MG63 (cell line): Measurements from ENCODE around the gene RAB12. TPM values are rescaled to one million over a fixed set of nuclear protein-coding genes. Genes with fewer than 3 reads are reported as not detected.
A peak's percentile ranks its signal among the peaks of the same experiment; 100 is the strongest.
"Not testable (repeated sequence)": the region's sequence is repeated elsewhere in the genome, so short reads cannot be mapped to it uniquely, and the experiment has no call there.

ENCODE experiments used
- DNase-seq: peaks from one replicate; pipeline ENCODE4 v3.0.0-alpha.2; 2020
- H3K27me3 ChIP-seq: fragments of 250-450 bp; sonication (Bioruptor Pico); 2 replicates; pipeline ENCODE4 v1.5.1; 2020; ENCODE audit warnings: mild to moderate bottlenecking, moderate library complexity
- H3K36me3 ChIP-seq: fragments of 250-450 bp; sonication (Bioruptor Pico); 2 replicates; pipeline ENCODE4 v1.5.1; 2020; ENCODE audit warnings: mild to moderate bottlenecking, moderate library complexity
- H3K4me3 ChIP-seq: fragments of 250-450 bp; sonication (Bioruptor Pico); 2 replicates; pipeline ENCODE4 v1.5.1; 2020; ENCODE audit warnings: mild to moderate bottlenecking, moderate library complexity
- H3K9me3 ChIP-seq: fragments of 250-450 bp; sonication (Bioruptor Pico); 2 replicates; pipeline ENCODE4 v1.5.1; 2020; ENCODE audit warnings: mild to moderate bottlenecking, moderate library complexity
- total RNA-seq: library from RNA; depleted of rRNA; stranded (reverse); fragments of >200 nt; shearing (Covaris generic); gene quantifications from 2 replicates; pipeline ENCODE4 v1.2.3, GENCODE V29; 2014; ENCODE audit warnings: low replicate concordance

RAB12 gene
- total RNA-seq, 1 experiment from 2014 or later: 79.5 TPM

DNA sequence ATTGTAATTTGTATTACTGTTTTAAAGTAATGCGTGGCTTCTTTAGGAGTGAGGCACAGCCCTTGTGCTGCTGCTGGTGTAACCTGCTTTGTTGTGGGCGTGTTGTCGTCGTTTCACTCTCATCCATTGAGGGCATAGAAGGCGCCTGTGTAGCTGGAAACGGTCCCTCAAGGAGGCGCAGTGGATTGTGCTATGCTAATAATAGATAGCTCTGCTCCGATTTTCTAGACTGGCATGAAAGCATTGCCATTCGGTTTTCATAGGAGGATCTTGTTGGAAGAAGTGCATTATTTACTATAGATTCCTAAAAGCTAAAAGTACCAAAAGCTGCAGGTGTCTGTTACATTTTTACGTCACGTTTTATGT, 17.9 kb downstream of the RAB12 start:
- Histone ChIP-seq H3K9me3 (no peaks in the 10 kb centered on the region), H3K4me3 (no peak overlapping the region), H3K27me3 (no peaks in the 10 kb centered on the region), H3K36me3 (peaks cover 40% of the 10 kb centered on the region)
- no peak for DNase-seq

DNA sequence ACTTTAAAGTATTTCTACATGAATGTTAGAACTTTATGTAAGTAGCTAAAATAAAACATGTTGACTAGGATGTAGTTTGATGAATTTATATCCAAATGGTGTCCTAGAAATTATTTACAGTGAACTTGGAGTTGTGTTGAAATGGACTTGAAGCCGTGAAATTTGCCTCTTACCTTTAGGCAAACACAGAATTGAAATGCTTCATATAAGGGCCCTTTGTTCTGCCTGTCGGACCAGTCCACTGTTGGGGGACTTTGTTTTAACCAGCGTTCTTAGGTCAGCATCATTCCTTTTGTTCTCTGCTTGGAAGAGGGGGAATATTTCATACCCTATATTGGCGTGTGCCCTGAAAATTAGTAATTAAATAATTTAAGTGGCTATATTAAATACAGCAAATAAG, 18.3 kb downstream of the RAB12 start:
- DNase-seq: no peak
- H3K27me3 ChIP-seq: no peaks in the 10 kb centered on the region

DNA sequence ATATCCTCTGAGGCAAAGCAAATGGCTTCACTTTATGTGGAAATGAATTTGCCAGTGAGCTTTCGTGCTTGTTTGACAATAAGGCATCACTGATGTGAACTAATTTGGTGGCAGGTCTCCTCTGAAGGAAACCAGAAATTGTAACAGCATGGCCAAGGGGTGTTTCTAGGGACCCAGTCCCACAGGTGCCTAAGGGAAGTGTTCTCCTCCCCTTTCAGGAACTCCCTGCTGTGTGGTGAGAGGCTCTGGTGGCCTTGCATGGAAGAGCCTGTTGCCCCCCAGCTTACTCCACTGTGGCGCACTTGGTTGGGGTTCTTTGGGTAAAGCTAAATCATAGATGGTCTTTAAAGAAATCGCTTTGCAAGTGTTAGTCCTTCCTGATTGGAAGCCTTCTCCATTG, 20.4 kb downstream of the RAB12 start:
- Histone ChIP-seq H3K27me3 (no peaks in the 10 kb centered on the region), H3K9me3 (no peaks in the 10 kb centered on the region), H3K4me3 (no peak overlapping the region), H3K36me3 (peaks cover 57% of the 10 kb centered on the region)
- DNase-seq: no peak

More for the DNA sequence above, 18.3 kb downstream of the RAB12 start:
- peaks cover 44% of the 10 kb centered on the region for H3K36me3 ChIP-seq
- no peak overlapping the region for H3K4me3 ChIP-seq
- H3K9me3 ChIP-seq: no peaks in the 10 kb centered on the region

DNA sequence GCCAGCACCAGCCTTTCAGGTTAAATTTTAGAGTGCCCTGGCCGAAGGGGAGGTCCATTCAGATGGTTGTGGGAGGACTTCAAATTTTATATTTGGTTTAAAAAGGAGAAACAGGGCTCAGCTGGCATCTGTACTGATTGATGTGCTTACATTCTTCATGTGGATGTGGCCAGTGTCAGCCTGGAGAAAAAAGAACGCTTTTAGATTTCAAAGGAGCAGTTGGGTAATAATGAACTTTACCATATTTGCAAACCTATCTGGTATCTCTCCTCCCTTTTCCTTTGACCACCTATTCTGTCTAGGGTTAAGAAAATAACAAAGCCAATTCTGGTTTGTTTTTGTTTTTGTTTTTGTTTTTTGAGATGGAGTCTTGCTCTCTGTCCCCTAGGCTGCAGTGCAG, 21.3 kb downstream of the RAB12 start:
- DNase-seq: no peak
- Histone ChIP-seq H3K27me3 (no peaks in the 10 kb centered on the region), H3K9me3 (no peaks in the 10 kb centered on the region), H3K4me3 (no peak overlapping the region), H3K36me3 (peaks cover 57% of the 10 kb centered on the region)

DNA sequence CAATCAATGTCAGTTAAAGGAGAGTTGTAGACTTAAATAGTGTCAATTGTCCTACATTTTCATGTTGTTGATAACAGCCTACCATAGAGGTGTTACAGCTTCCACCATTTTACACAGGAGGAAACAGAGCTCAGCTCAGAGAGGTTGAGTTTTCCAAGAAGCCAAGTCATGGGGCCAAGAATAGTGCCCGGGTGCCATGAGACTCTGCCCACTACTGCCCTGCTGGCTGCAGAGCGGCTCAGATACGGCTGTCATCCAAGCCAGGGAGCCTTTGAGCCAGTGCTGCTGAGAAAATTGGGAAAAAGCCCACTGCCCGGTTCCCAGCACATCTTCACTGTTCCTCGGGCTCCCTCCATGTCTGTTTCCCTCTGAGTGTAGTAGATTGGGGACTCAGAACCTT, 22.0 kb downstream of the RAB12 start:
- no peaks in the 10 kb centered on the region for H3K27me3 ChIP-seq
- no peaks in the 10 kb centered on the region for H3K9me3 ChIP-seq
- no peak for DNase-seq
- no peak overlapping the region for H3K4me3 ChIP-seq
- H3K36me3 ChIP-seq: peaks cover 60% of the 10 kb centered on the region

DNA sequence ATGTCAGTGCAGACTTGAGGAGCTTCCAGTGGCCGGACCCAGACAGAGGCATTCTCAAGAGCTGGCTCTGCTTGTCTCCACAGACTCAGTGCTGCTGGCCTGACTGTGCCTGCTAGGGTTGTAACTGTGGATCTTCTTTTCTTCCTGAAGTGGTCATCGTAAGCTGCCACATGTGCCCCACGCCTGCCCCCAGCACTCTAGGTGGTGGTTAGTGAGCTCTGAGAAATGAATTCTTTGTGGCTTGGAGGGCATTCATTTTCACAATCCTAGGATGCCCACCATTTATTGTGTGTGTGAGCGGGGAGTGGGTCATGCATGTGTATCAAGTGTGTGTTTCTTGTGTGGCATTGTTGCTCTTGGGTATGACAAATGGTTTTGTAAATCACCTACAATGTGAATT, 23.1 kb downstream of the RAB12 start:
- no peaks in the 10 kb centered on the region for H3K27me3 ChIP-seq
- no peak for DNase-seq
- H3K4me3 ChIP-seq: no peak overlapping the region
- H3K9me3 ChIP-seq: no peaks in the 10 kb centered on the region
- H3K36me3 ChIP-seq: peaks cover 64% of the 10 kb centered on the region

DNA sequence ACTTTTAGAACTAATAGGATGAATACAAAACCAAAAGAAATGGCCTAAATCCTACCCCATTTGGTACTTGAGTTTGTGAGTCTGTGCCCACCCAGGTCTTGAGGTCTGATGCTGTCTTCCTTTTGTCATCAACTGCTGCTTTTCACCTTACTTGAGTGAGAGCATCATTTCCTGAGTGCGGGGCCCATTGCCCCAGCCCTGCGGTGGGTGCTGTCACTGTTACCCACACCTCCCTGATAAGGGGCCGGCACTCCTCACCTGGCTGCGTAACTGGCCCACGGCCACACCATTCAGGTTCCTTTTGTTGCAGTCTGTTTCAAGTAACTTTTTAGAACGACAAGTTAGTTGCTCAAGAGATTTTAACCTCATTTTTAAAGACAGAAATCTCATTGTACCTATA, 25.3 kb downstream of the RAB12 start:
- Histone ChIP-seq H3K36me3 (peaks cover 69% of the 10 kb centered on the region), H3K27me3 (no peaks in the 10 kb centered on the region), H3K4me3 (no peak overlapping the region), H3K9me3 (no peaks in the 10 kb centered on the region)
- no peak for DNase-seq

DNA sequence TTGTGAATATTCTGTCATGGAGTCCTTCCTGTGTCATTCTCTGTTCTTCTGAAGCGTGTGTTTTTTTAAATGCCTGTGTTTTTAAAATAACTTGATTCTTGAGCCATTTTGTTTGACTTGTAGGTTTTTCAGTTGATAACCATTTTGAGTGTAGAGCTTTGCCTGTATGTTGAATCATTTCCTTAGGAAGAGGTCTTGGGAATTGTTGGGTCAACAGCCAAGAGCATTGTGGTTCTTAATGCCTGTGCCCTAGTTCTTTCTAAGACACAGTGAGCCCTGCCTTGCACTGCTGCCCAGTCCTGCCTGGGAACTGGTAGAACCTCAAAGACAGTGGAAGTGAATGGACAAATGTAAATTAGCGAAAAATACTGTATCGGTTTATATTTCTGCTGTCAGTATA, 25.9 kb downstream of the RAB12 start:
- DNase-seq: no peak
- H3K27me3 ChIP-seq: no peaks in the 10 kb centered on the region
- H3K4me3 ChIP-seq: no peak overlapping the region
- H3K36me3 ChIP-seq: peaks cover 69% of the 10 kb centered on the region
- H3K9me3 ChIP-seq: no peaks in the 10 kb centered on the region

DNA sequence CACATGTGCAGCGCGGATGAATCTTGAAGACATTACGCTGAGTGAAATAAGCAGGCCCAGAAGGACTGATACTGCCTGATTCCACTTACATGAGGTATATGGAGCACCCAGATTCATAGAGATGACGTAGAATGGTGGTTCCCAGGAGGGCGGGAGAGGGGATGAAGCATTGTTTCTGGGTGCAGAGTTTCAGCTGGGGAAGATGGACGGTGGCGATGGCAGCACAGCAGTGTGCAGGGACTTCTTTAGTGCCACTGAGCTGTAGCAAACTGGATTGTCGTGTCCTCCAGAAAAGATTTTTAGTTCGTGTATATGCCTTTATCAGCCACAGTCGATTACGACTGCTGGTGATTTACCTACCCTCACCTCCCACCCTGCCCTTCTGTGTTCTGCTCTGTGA, 30.5 kb downstream of the RAB12 start:
- H3K4me3 ChIP-seq: no peak overlapping the region
- no peak for DNase-seq
- H3K9me3 ChIP-seq: no peaks in the 10 kb centered on the region
- H3K36me3 ChIP-seq: peaks cover 42% of the 10 kb centered on the region
- no peaks in the 10 kb centered on the region for H3K27me3 ChIP-seq

DNA sequence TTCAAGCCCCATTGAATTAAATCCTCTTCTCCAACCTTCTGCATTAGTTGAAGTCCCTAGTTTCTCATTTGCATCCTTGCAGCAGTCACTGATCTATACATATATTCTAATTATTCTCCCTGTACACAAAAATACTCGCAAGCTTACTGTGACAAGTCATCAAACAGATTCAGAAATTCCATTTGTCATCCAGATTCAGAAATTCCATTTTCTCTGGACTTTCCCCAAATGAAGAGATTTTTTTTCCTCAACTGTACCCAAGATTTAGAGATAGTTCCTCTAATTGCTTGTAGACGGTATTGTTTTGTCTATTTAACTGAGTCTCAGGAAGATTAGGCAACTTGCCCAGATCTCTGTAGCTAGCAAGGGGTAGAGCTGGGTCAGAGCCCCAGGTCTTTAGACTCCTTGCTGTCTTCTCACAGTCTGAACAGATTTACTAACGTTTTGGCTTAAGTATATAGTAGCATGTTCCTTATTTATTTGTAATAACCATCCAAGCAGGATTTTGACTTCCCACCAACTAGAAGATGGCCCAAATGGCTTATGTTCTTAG, 34.2 kb downstream of the RAB12 start:
- no peak overlapping the region for H3K4me3 ChIP-seq
- no peaks in the 10 kb centered on the region for H3K27me3 ChIP-seq
- peaks cover 12% of the 10 kb centered on the region for H3K36me3 ChIP-seq
- no peak for DNase-seq
- no peaks in the 10 kb centered on the region for H3K9me3 ChIP-seq

DNA sequence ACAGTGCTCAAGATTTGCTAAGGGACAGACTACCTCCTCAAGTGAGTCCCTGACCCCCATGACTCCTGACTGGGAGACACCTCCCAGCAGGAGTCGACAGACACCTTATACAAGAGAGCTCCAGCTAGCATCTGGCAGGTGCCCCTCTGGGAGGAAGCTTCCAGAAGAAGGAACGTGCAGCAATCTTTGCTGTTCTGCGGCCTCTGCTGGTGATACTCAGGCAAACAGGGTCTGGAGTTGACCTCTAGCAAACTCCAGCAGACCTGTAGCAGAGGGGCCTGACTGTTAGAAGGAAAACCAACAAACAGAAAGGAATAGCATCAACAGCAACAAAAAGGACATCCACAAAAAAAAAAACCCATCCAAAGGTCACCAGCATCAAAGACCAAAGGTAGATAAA, 38.1 kb downstream of the RAB12 start:
- H3K36me3 ChIP-seq, H3K9me3 ChIP-seq, H3K4me3 ChIP-seq, H3K27me3 ChIP-seq, DNase-seq: not testable (repeated sequence)

DNA sequence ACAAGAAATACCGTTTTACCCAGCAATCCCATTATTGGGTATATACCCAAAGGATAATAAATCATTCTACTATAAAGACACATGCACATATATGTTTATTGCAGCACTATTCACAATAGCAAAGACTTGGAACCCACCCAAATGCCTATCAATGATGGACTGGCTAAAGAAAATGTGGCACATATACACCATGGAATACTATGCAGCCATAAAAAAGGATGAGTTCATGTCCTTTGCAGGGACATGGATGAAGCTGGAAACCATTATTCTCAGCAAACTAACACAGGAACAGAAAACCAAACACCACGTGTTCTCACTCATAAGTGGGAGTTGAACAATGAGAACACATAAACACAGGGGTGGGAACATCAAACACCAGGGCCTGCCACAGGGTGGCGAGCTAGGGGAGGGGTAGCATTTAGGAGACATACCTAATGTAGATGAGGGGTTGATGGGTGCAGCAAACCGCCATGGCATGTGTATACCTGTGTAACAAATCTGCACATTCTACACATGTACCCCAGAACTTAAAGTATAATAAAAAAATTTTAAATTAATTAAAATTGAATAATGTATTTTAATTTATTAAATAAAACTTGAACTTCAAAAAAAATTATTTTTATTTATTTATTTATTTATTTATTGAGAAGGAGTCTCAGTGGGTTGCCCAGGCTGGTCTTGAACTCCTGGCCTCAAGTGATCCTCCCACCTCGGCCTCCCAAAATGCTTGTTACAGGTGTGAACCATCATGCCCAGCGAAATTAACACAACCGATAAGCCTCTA, 42.4 kb downstream of the RAB12 start:
- not testable (repeated sequence) for H3K9me3 ChIP-seq, H3K27me3 ChIP-seq, H3K36me3 ChIP-seq, H3K4me3 ChIP-seq, DNase-seq

DNA sequence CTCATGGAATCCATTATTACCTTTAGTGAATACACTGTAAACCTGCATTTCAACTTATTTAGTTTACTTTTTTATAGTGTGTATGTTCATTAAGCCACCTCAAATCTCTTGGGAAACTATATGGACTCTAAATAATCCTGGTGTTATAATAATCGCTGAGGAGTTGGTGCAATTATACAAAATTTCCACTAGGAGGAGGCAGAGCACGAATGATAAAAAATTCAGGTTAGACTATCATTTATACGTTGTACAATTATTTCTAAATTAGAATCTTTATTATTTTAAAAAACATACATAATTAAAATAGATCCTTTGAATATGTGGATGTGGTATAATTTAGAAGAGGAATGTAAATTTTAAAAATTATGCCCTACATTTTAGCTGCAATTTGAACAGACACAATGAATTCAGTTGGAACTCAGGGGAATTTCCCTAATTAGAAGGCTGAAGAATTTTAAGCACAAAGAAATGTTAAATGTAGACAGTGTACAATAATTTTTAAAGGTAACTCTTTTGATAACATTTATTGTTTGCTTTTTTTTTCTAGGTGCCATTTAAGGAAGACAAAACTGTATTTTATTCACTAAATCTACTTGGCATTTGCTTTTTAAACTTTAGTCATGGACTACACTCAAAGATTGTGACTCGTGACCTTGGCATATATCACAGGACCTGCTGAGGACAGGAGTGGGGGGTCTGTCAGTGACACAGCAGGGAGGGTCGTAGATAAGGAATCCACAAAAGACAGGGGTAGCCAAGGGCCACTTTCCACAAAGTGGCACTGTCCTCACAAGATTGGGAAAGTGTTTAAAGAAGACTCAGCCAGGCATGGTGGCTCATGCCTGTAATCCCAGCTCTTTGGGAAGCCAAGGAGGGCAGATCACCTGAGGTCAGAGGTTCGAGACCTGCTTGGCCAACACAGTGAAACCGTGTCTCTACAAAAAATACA, 45.5 kb downstream of the RAB12 start:
- Histone ChIP-seq H3K9me3 (0 out of 2 replicates have a peak, but pooled peaks cover 3% of the 10 kb centered on the region), H3K27me3 (no peaks in the 10 kb centered on the region; the same call in 1 of the 2 replicates), H3K4me3 (no peak overlapping the region), H3K36me3 (no peaks in the 10 kb centered on the region)
- no peak for DNase-seq

DNA sequence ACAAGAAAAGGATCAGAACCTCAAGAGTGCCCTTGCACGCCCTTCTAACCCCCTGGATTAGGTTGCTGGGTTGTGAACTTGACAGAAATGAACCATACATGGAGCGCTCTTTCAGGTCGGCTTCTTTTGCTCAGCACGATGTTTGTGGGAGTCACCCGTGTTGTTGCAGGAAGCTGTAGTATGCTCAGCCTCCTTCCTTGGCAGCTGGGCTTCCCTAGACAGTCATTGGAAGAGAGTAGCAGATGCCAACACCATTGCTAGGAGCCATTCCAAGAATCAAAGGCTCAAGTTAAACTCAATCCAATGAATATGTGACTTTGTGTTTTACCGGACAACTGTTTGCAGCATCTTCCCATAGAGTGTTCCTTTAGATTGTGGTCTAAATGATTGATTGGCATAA, 47.0 kb downstream of the RAB12 start:
- no peak overlapping the region for H3K4me3 ChIP-seq
- peak; percentile 38 for DNase-seq
- no peaks in the 10 kb centered on the region for H3K36me3 ChIP-seq
- H3K27me3 ChIP-seq: no peaks in the 10 kb centered on the region; the same call in 1 of the 2 replicates
- H3K9me3 ChIP-seq: no peaks in the 10 kb centered on the region

DNA sequence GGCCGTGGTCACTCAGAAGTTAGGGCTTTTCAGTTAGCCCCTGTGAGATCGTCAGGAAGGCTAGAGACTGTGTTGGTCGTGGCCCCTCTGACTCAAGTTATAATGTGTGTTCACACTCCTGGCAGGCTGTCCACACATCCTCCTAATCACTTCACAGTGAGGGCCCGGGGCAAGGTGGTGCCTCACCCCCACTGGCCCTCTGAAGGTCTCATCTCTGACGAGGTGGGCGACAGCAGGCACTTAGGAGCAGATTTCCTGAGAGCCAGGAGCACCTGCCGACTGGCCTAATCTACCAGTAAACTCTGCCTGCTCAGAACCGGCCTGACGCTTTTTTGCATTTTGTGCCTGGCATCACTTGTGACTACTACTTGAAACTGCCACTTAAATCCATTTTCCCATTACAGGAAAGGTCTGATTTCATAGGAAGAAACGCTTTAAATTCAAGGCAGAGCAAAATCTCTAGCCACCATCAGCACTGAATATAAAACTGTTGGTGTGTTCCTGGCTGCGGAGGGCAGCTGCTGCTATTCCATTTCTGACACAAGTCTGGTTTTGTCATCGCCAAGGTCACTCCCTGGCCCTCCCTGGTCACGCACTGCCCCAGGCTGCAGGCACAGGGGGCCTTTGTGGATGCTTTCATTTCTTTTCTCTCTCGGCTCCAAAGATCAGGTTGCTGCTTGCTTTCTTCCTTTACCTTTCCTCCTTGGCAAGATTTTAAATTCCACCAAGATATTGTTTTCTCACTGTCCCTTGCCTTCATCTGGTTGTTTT, 48.0 kb downstream of the RAB12 start:
- H3K36me3 ChIP-seq: no peaks in the 10 kb centered on the region
- DNase-seq: no peak
- H3K9me3 ChIP-seq: no peaks in the 10 kb centered on the region
- no peaks in the 10 kb centered on the region; the same call in 1 of the 2 replicates for H3K27me3 ChIP-seq
- no peak overlapping the region for H3K4me3 ChIP-seq

DNA sequence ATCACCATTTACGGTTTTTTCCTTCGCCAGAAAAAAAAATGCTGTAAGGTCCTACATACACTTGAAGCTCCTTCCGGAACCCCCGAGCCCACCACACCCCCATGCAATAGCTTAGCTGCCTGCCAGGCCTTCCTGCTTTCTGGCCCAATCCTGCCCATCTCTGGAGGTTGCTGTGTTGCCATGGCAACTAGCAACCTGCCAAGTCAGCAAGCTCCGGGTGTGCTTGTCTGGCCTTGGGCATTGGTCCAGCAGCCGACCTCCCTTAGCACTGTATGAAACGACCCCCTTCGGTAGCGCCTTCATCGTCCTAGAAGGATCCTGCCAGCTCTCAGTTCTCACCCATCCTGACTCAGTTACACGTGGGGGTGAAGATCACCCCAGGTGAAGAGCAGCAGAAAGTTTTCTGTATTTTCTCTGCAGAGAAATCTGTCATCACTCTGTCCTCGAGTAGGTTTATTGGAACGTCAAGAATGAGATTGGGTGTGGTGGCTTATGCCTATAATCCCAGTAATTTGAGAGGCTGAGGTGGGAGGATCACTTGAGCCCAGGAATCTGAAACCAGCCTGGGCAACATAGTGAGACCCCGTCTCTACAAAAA, 48.7 kb downstream of the RAB12 start:
- H3K27me3 ChIP-seq: no peaks in the 10 kb centered on the region; the same call in 1 of the 2 replicates
- no peaks in the 10 kb centered on the region for H3K36me3 ChIP-seq
- DNase-seq: no peak
- no peaks in the 10 kb centered on the region for H3K9me3 ChIP-seq
- H3K4me3 ChIP-seq: no peak overlapping the region
